A673 (cell line): ENCODE data around the gene HSFX4.

Source experiments
- CTCF ChIP-seq: fragments of 300-800, 200-600 bp; sonication (generic); conservative IDR thresholded peaks from 2 replicates; pipeline ENCODE4 v1.5.1; 2017; ENCODE audit warnings: low read depth, mild to moderate bottlenecking, antibody characterized with exemption, low read length, moderate library complexity, mixed read lengths
- EZH2 ChIP-seq: fragments of 200-600 bp; sonication (generic); IDR thresholded peaks from 2 replicates; pipeline ENCODE4 v1.6.1; 2017; ENCODE audit warnings: borderline replicate concordance, low read depth, mild to moderate bottlenecking, mixed read lengths, antibody characterized with exemption, low read length; ENCODE audit not compliant: poor library complexity, severe bottlenecking

- TF ChIP-seq CTCF (peak; percentile 78), EZH2 (no peak)
Observed at GRCh38 chrX:149962859-149963757, 33.7 kb downstream of the HSFX4 start.
